HepG2 (cell line): ENCODE results near the gene MPPE1. TPM values are rescaled to one million over a fixed set of nuclear protein-coding genes. Genes with fewer than 3 reads are reported as not detected.

ENCODE experiments used
- ATAD3A ChIP-seq: sonication (generic); formaldehyde crosslinking; IDR thresholded peaks from 2 replicates; pipeline ENCODE4 v1.4.0; 2020; ENCODE audit warnings: missing genetic modification reagents
- ATF7 ChIP-seq, 2 experiments: fragments of 450-650 bp in 1 of 2; sonication (generic) in 1 of 2; formaldehyde crosslinking in 1 of 2; IDR thresholded peaks; 2 replicates each; pipeline versions ENCODE4 v1.4.0 to v1.6.1; 2016 to 2020; ENCODE audit warnings: antibody characterized with exemption in 1 of 2, mild to moderate bottlenecking in 1 of 2, missing genetic modification reagents in 1 of 2
- ELF4 ChIP-seq: sonication (generic); formaldehyde crosslinking; IDR thresholded peaks from 2 replicates; pipeline ENCODE4 v1.5.0; 2020; ENCODE audit warnings: missing genetic modification reagents, mild to moderate bottlenecking, moderate library complexity, borderline replicate concordance
- FOXM1 ChIP-seq: sonication (generic); formaldehyde crosslinking; IDR thresholded peaks from 2 replicates; pipeline ENCODE4 v1.5.0; 2020; ENCODE audit warnings: missing genetic modification reagents
- IRF2 ChIP-seq: IDR thresholded peaks from 2 replicates; pipeline ENCODE4 v1.6.1; 2018; ENCODE audit warnings: missing genetic modification reagents, missing compliant biosample characterization
- KAT2B ChIP-seq: fragments of 150-350 bp; IDR thresholded peaks from 2 replicates; pipeline ENCODE4 v1.6.1; 2014; ENCODE audit warnings: low read depth, low read length, borderline replicate concordance
- KLF15 ChIP-seq: sonication (generic); formaldehyde crosslinking; IDR thresholded peaks from 2 replicates; pipeline ENCODE4 v1.8.1; 2023; ENCODE audit warnings: borderline replicate concordance, mild to moderate bottlenecking, inconsistent platforms, missing genetic modification reagents, mixed read lengths
- KMT2B ChIP-seq: IDR thresholded peaks from 2 replicates; pipeline ENCODE4 v1.6.1; 2016; ENCODE audit warnings: missing genetic modification reagents, missing compliant biosample characterization
- MIER3 ChIP-seq: IDR thresholded peaks from 2 replicates; pipeline ENCODE4 v1.6.1; 2016; ENCODE audit warnings: missing compliant biosample characterization, borderline replicate concordance
- MXI1 ChIP-seq: IDR thresholded peaks from 3 replicates; pipeline ENCODE4 v1.6.1; 2012; ENCODE audit warnings: low read depth, low read length, inconsistent platforms, borderline replicate concordance
- PITX1 ChIP-seq: sonication (generic); formaldehyde crosslinking; IDR thresholded peaks from 2 replicates; pipeline ENCODE4 v1.5.1; 2020; ENCODE audit warnings: mild to moderate bottlenecking, missing genetic modification reagents
- STAT5B ChIP-seq: sonication (generic); formaldehyde crosslinking; IDR thresholded peaks from 2 replicates; pipeline ENCODE4 v1.4.0; 2020; ENCODE audit warnings: missing genetic modification reagents
- ZBTB38 ChIP-seq: sonication (generic); formaldehyde crosslinking; IDR thresholded peaks from 2 replicates; pipeline ENCODE4 v1.5.1; 2020; ENCODE audit warnings: mild to moderate bottlenecking, missing genetic modification reagents
- ZNF615 ChIP-seq: sonication (generic); formaldehyde crosslinking; IDR thresholded peaks from 2 replicates; pipeline ENCODE4 v1.5.0; 2020; ENCODE audit warnings: mild to moderate bottlenecking, missing genetic modification reagents, borderline replicate concordance
- ZNF629 ChIP-seq: sonication (generic); formaldehyde crosslinking; conservative IDR thresholded peaks from 2 replicates; pipeline ENCODE4 v1.5.0; 2020; ENCODE audit warnings: missing genetic modification reagents
- ZNF747 ChIP-seq: sonication (generic); formaldehyde crosslinking; IDR thresholded peaks from 2 replicates; pipeline ENCODE4 v1.8.1; 2023; ENCODE audit warnings: missing genetic modification reagents, mild to moderate bottlenecking, borderline replicate concordance
- ZNF781 ChIP-seq: sonication (generic); formaldehyde crosslinking; IDR thresholded peaks from 2 replicates; pipeline ENCODE4 v1.5.1; 2020; ENCODE audit warnings: borderline replicate concordance, mild to moderate bottlenecking, missing genetic modification reagents; ENCODE audit errors: not compliant biosample characterization
- polyA plus RNA-seq, 8 experiments: library from polyadenylated mRNA; depleted of rRNA in 3 of 8; stranded (reverse) in 7 of 8; unstranded in 1 of 8; fragments of >200 nt; fragmentation: Illumina TruSeq in 4 of 8; extraction: Trizol in 4 of 8; gene quantifications; 2 replicates each; pipeline versions ENCODE4 v1.2.1 to v1.2.3, GENCODE V29; 2011 to 2016; ENCODE audit warnings: low read depth in 4 of 8, missing spikeins in 1 of 8, mixed read lengths in 1 of 8; ENCODE audit not compliant: insufficient read depth in 1 of 8
- total RNA-seq, 5 experiments: library from RNA; depleted of rRNA; stranded (reverse); fragments of >200 nt; fragmentation: Illumina TruSeq; extraction: Trizol; gene quantifications; 2 replicates each; pipeline ENCODE4 v1.2.3, GENCODE V29; 2016; ENCODE audit warnings: low read depth in 1 of 5
- TF ChIP-seq, protein P1 (sequence below): sonication (generic); formaldehyde crosslinking; IDR thresholded peaks from 2 replicates; pipeline ENCODE4 v1.4.0; 2020; ENCODE audit warnings: low read depth, mild to moderate bottlenecking, missing genetic modification reagents
- TF ChIP-seq, protein P2 (sequence below): IDR thresholded peaks from 2 replicates; pipeline ENCODE4 v1.6.1; 2016; ENCODE audit warnings: missing genetic modification reagents, missing compliant biosample characterization
- TF ChIP-seq, protein P3 (sequence below): sonication (generic); formaldehyde crosslinking; IDR thresholded peaks from 2 replicates; pipeline ENCODE4 v1.8.0; 2022; ENCODE audit warnings: mild to moderate bottlenecking, missing genetic modification reagents; ENCODE audit not compliant: insufficient replicate concordance
- TF ChIP-seq, protein P4 (sequence below), 2 experiments: IDR thresholded peaks; 2 replicates each; pipeline ENCODE4 v1.6.1; 2011 to 2012; ENCODE audit warnings: low read length in 2 of 2, borderline replicate concordance in 1 of 2, low read depth in 1 of 2, mild to moderate bottlenecking in 1 of 2, moderate library complexity in 1 of 2

MPPE1 gene
- total and polyA plus RNA-seq, 2 of the 13 experiments (the other 11 are each of a cell fraction or from before 2014, with no cell fraction given): 9.6 to 11.9 TPM

GRCh38 chr18:11849841-11850634 lies 58.1 kb downstream of the MPPE1 start (continued):
- TF ChIP-seq IRF2 (CRISPR knock-in tag) (no peak), KLF15 (no peak), ZNF629 (CRISPR knock-in tag) (no peak), ATAD3A (CRISPR knock-in tag) (no peak), ZNF781 (CRISPR knock-in tag) (no peak), ATF7 (IDR thresholded peaks at IDR 0.05) (no peak), ATF7 (CRISPR knock-in tag; IDR thresholded peaks at IDR 0.05) (no peak), ELF4 (CRISPR knock-in tag) (no peak), MIER3 (CRISPR knock-in tag) (no peak), ZNF615 (no peak), ZBTB38 (CRISPR knock-in tag) (peak; percentile 58; the same call in 1 of the 2 replicates), FOXM1 (CRISPR knock-in tag) (no peak), PITX1 (CRISPR knock-in tag) (peak; percentile 20; the same call in 1 of the 2 replicates), ZNF747 (no peak), STAT5B (no peak), KAT2B (no peak), MXI1 (peak; percentile 88; the same call in 2 of the 3 replicates), KMT2B (CRISPR knock-in tag) (peak; percentile 53; the same call in 1 of the 2 replicates)
- TF ChIP-seq, protein P1, sequence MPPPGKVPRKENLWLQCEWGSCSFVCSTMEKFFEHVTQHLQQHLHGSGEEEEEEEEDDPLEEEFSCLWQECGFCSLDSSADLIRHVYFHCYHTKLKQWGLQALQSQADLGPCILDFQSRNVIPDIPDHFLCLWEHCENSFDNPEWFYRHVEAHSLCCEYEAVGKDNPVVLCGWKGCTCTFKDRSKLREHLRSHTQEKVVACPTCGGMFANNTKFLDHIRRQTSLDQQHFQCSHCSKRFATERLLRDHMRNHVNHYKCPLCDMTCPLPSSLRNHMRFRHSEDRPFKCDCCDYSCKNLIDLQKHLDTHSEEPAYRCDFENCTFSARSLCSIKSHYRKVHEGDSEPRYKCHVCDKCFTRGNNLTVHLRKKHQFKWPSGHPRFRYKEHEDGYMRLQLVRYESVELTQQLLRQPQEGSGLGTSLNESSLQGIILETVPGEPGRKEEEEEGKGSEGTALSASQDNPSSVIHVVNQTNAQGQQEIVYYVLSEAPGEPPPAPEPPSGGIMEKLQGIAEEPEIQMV: no peak
- TF ChIP-seq, protein P2, sequence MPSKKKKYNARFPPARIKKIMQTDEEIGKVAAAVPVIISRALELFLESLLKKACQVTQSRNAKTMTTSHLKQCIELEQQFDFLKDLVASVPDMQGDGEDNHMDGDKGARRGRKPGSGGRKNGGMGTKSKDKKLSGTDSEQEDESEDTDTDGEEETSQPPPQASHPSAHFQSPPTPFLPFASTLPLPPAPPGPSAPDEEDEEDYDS (CRISPR knock-in tag): peak; percentile 50; the same call in 1 of the 2 replicates
- TF ChIP-seq, protein P3, sequence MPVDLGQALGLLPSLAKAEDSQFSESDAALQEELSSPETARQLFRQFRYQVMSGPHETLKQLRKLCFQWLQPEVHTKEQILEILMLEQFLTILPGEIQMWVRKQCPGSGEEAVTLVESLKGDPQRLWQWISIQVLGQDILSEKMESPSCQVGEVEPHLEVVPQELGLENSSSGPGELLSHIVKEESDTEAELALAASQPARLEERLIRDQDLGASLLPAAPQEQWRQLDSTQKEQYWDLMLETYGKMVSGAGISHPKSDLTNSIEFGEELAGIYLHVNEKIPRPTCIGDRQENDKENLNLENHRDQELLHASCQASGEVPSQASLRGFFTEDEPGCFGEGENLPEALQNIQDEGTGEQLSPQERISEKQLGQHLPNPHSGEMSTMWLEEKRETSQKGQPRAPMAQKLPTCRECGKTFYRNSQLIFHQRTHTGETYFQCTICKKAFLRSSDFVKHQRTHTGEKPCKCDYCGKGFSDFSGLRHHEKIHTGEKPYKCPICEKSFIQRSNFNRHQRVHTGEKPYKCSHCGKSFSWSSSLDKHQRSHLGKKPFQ: no peak
- TF ChIP-seq, protein P4, sequence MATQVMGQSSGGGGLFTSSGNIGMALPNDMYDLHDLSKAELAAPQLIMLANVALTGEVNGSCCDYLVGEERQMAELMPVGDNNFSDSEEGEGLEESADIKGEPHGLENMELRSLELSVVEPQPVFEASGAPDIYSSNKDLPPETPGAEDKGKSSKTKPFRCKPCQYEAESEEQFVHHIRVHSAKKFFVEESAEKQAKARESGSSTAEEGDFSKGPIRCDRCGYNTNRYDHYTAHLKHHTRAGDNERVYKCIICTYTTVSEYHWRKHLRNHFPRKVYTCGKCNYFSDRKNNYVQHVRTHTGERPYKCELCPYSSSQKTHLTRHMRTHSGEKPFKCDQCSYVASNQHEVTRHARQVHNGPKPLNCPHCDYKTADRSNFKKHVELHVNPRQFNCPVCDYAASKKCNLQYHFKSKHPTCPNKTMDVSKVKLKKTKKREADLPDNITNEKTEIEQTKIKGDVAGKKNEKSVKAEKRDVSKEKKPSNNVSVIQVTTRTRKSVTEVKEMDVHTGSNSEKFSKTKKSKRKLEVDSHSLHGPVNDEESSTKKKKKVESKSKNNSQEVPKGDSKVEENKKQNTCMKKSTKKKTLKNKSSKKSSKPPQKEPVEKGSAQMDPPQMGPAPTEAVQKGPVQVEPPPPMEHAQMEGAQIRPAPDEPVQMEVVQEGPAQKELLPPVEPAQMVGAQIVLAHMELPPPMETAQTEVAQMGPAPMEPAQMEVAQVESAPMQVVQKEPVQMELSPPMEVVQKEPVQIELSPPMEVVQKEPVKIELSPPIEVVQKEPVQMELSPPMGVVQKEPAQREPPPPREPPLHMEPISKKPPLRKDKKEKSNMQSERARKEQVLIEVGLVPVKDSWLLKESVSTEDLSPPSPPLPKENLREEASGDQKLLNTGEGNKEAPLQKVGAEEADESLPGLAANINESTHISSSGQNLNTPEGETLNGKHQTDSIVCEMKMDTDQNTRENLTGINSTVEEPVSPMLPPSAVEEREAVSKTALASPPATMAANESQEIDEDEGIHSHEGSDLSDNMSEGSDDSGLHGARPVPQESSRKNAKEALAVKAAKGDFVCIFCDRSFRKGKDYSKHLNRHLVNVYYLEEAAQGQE (IDR thresholded peaks at IDR 0.05; ENCODE audit: borderline replicate concordance in 1 of 2, low read depth in 1 of 2, low read length in 2 of 2): no peak
